OCI-LY7 (cell line): ENCODE measurements around the gene CFAP99.

Experiments
- CTCF ChIP-seq: fragments of 200-600 bp; sonication (generic); conservative IDR thresholded peaks from 2 replicates; pipeline ENCODE4 v1.5.1; 2014; ENCODE audit warnings: mild to moderate bottlenecking, antibody characterized with exemption, low read length, moderate library complexity, mixed read lengths
- EZH2phosphoT487 ChIP-seq: fragments of 200-600 bp; sonication (generic); IDR thresholded peaks from 2 replicates; pipeline ENCODE4 v1.6.1; 2018; ENCODE audit warnings: low read depth, borderline replicate concordance, mild to moderate bottlenecking, mixed run types, antibody characterized with exemption, low read length, moderate library complexity, mixed read lengths

GRCh38 chr4:2388429-2389182 lies 30.1 kb upstream of the CFAP99 start:
- TF ChIP-seq CTCF (no peak), EZH2phosphoT487 (no peak)
